PC-3 (cell line): ENCODE measurements around the gene SPTLC3. TPM values are rescaled to one million over a fixed set of nuclear protein-coding genes. Genes with fewer than 3 reads are reported as not detected.

Experiments
- ATAC-seq: fragments of 200-7000 bp; cut with Tn5 transposase; 2 replicates; pipeline ENCODE4 v1.9.1; 2020; ENCODE audit warnings: mild to moderate bottlenecking, moderate library complexity
- BruUV-seq: library from RNA; stranded (reverse); fragments of 400-500 nt; replicated peaks from 2 replicates; lab custom pipeline; 2021; lab: Mats Ljungman, UMichigan
- CTCF ChIA-PET: fragments of 300-600 bp; sonication (Branson Sonifier 250); formaldehyde crosslinking; loops from one replicate; lab custom pipeline; 2022; ENCODE audit warnings: antibody characterized with exemption; lab: Charles Lee
- POLR2A ChIA-PET: fragments of 300-600 bp; sonication (Branson Sonifier 250); formaldehyde crosslinking; loops from one replicate; lab custom pipeline; 2022; ENCODE audit warnings: antibody characterized with exemption; ENCODE audit not compliant: unreplicated experiment; lab: Charles Lee
- DNase-seq: peaks from one replicate; pipeline ENCODE4 v3.0.0-alpha.2; 2015
- H2AFZ ChIP-seq: fragments of 300-600 bp; sonication (generic); 2 replicates; pipeline ENCODE4 v1.6.0; 2016; ENCODE audit warnings: antibody characterized with exemption, low read length
- H3F3A ChIP-seq: fragments of 300-600 bp; sonication (generic); one replicate; pipeline ENCODE4 v1.6.0; 2017; ENCODE audit warnings: antibody characterized with exemption, low read length, control low read depth, mild to moderate bottlenecking; ENCODE audit not compliant: unreplicated experiment
- H3K27ac ChIP-seq: fragments of 300-600 bp; sonication (generic); 2 replicates; pipeline ENCODE4 v1.5.1; 2016; ENCODE audit warnings: mild to moderate bottlenecking, low read length
- H3K27me3 ChIP-seq: fragments of 300-600 bp; sonication (generic); 2 replicates; pipeline ENCODE4 v1.6.1; 2016; ENCODE audit warnings: low read length, mixed read lengths
- H3K36me3 ChIP-seq: fragments of 300-600 bp; sonication (generic); 2 replicates; pipeline ENCODE4 v1.6.1; 2016; ENCODE audit warnings: low read depth, mixed run types, low read length, mixed read lengths
- H3K4me1 ChIP-seq: fragments of 300-600 bp; sonication (generic); 2 replicates; pipeline ENCODE4 v1.5.1; 2016; ENCODE audit warnings: low read length; ENCODE audit not compliant: insufficient read depth
- H3K4me2 ChIP-seq: fragments of 300-600 bp; sonication (generic); 2 replicates; pipeline ENCODE4 v1.6.0; 2016; ENCODE audit warnings: low read length
- H3K4me3 ChIP-seq: fragments of 300-600 bp; sonication (generic); 2 replicates; pipeline ENCODE4 v1.5.1; 2016; ENCODE audit warnings: mild to moderate bottlenecking, low read length, mixed read lengths
- H3K79me2 ChIP-seq: fragments of 300-600 bp; sonication (generic); 2 replicates; pipeline ENCODE4 v1.6.1; 2017; ENCODE audit warnings: low read length, mixed read lengths
- H3K9ac ChIP-seq: fragments of 300-600 bp; sonication (generic); 2 replicates; pipeline ENCODE4 v1.6.0; 2016; ENCODE audit warnings: mild to moderate bottlenecking, low read length
- H3K9me2 ChIP-seq: fragments of 300-600 bp; sonication (generic); replicated peaks from 2 replicates; pipeline ENCODE4 v1.6.1; 2016; ENCODE audit warnings: mixed run types, low read length, mixed read lengths
- H3K9me3 ChIP-seq: fragments of 300-600 bp; sonication (generic); 2 replicates; pipeline ENCODE4 v1.6.1; 2016; ENCODE audit warnings: low read length, mixed read lengths
- H4K20me1 ChIP-seq: fragments of 300-600 bp; sonication (generic); 2 replicates; pipeline ENCODE4 v1.6.1; 2016; ENCODE audit warnings: low read length, mixed read lengths
- CTCF ChIP-seq: fragments of 300-600 bp; sonication (generic); conservative IDR thresholded peaks from 2 replicates; pipeline ENCODE4 v1.5.1; 2017; ENCODE audit warnings: antibody characterized with exemption, low read depth, mild to moderate bottlenecking, low read length
- EZH2 ChIP-seq: fragments of 300-600 bp; sonication (generic); IDR thresholded peaks from one replicate; pipeline ENCODE4 v1.6.1; 2017; ENCODE audit warnings: antibody characterized with exemption, mild to moderate bottlenecking, low read length; ENCODE audit not compliant: unreplicated experiment
- EZH2phosphoT487 ChIP-seq: fragments of 300-600 bp; sonication (generic); IDR thresholded peaks from 2 replicates; pipeline ENCODE4 v1.6.1; 2018; ENCODE audit warnings: mild to moderate bottlenecking, antibody characterized with exemption, low read length, borderline replicate concordance
- intact Hi-C: fragments of 100-400 bp; cut with micrococcal nuclease; formaldehyde crosslinking; loops from 2 replicates; pipeline ENCODE4 v1.9.0; 2023
- total RNA-seq: library from RNA; depleted of rRNA; stranded (reverse); fragments of >200 nt; gene quantifications from 2 replicates; pipeline ENCODE4 v1.2.3, GENCODE V29; 2014

Gene SPTLC3
- total RNA-seq, 1 experiment from 2014 or later = 16.3 TPM

- Histone ChIP-seq H2AFZ (no peak overlapping the region), H3K27me3 (no peaks in the 10 kb centered on the region), H3K4me3 (no peak overlapping the region), H3K9me3 (no peaks in the 10 kb centered on the region), H3K9ac (no peak overlapping the region), H4K20me1 (no peaks in the 10 kb centered on the region), H3K36me3 (no peaks in the 10 kb centered on the region), H3F3A (no peaks in the 10 kb centered on the region), H3K9me2 (no peaks in the 10 kb centered on the region), H3K79me2 (peaks cover 7% of the 10 kb centered on the region; the same call in 1 of the 2 replicates), H3K27ac (no peak overlapping the region), H3K4me1 (peaks cover 32% of the 10 kb centered on the region), H3K4me2 (no peak overlapping the region)
- no peak for TF ChIP-seq EZH2
- TF ChIP-seq EZH2phosphoT487 = no peak
- no peak for TF ChIP-seq CTCF
- ChIA-PET CTCF (no interaction called here), POLR2A (no interaction called here)
- DNase-seq (no peak), ATAC-seq (no peak)
- intact Hi-C loops = no loop called here
- no TSS peak for BruUV-seq
Observed at GRCh38 chr20:13013411-13013810, 4.6 kb downstream of the SPTLC3 start.

DNA sequence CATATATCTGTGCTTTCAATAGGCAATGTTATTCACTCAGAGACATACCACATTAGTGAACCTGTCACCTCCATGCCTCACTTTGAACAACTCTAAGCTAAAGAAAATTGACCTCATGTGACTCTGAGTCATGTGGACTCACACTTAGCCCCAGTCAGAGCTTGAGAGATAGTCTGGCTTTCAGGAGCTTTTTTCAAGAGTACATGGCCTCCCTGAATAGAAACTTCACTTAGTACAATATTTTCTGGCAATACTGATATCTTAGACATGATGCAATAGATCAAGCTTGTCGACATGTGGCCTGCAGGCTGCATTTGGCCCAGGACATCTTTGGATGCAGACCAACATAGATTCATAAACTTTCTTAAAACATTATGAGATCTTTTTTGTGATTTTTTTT, 8.5 kb downstream of the SPTLC3 start:
- H3F3A ChIP-seq = no peaks in the 10 kb centered on the region
- H3K27me3 ChIP-seq = no peaks in the 10 kb centered on the region
- no peak overlapping the region for H2AFZ ChIP-seq
- no peaks in the 10 kb centered on the region for H4K20me1 ChIP-seq
- H3K4me2 ChIP-seq = peak overlapping the region; percentile 34; the same call in 1 of the 2 replicates
- no peak overlapping the region; the same call in 1 of the 2 replicates for H3K9ac ChIP-seq
- H3K79me2 ChIP-seq = no peaks in the 10 kb centered on the region
- H3K27ac ChIP-seq = peak overlapping the region; percentile 78
- no peaks in the 10 kb centered on the region for H3K9me2 ChIP-seq
- intact Hi-C loops = no loop called here
- peaks cover 28% of the 10 kb centered on the region; the same call in 1 of the 2 replicates for H3K36me3 ChIP-seq
- peak; percentile 26 for ATAC-seq
- H3K4me3 ChIP-seq = no peak overlapping the region
- no peak for DNase-seq
- H3K4me1 ChIP-seq = peaks cover 21% of the 10 kb centered on the region
- TF ChIP-seq EZH2phosphoT487 (no peak), CTCF (no peak), EZH2 (no peak)
- H3K9me3 ChIP-seq = peaks cover 19% of the 10 kb centered on the region
- ChIA-PET CTCF (no interaction called here), POLR2A (no interaction called here)
- no TSS peak for BruUV-seq

DNA sequence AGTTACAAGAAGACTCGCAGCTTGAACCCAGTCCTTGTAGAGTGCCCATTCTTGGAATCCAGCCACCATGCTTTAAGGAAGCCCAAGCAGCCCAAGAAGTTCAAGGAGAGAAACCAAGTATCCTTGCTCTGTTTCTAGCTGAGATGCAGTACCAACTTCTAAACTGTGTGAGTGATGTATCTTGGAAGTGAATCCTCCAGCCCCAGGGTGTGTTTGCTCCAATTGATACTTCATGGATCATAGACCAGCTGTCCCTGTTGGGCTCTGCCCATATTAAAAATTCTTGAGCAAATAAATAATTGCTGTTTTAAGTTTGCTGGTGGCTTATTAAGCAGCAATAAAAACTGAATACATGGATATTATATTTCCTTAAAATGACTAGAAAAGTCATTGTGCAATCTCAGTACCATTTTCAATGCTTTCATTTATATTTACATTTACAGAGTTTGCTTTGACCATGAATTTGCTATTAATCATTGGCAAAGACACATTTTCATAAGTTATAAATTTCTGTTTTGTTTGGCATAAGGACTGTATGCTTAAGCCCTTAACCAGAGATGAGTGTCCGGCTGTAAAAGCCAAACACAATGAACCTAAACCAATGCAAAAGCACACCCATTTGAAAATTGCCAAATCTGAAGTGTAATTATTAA, 9.2 kb downstream of the SPTLC3 start:
- Histone ChIP-seq H3K27me3 (no peaks in the 10 kb centered on the region), H3K36me3 (peaks cover 30% of the 10 kb centered on the region; the same call in 1 of the 2 replicates), H3K9me3 (peaks cover 20% of the 10 kb centered on the region), H3K9ac (peak overlapping the region; percentile 11; the same call in 1 of the 2 replicates), H3F3A (no peaks in the 10 kb centered on the region), H4K20me1 (no peaks in the 10 kb centered on the region), H3K27ac (peak overlapping the region; percentile 78), H2AFZ (no peak overlapping the region), H3K79me2 (no peaks in the 10 kb centered on the region), H3K9me2 (no peaks in the 10 kb centered on the region), H3K4me2 (peak overlapping the region; percentile 34), H3K4me3 (no peak overlapping the region), H3K4me1 (peaks cover 29% of the 10 kb centered on the region)
- CTCF ChIA-PET = no interaction called here
- ATAC-seq (peak; percentile 87), DNase-seq (peak; percentile 95)
- TF ChIP-seq EZH2phosphoT487 (peak; percentile 77), CTCF (no peak), EZH2 (no peak)
- no TSS peak for BruUV-seq
- POLR2A ChIA-PET = no interaction called here
- intact Hi-C loops = loop anchor here (1.0 kb wide), 2 partner anchors 9 to 536 kb away; no protein-coding TSS in a partner anchor
